Heart left ventricle (tissue), 13 donors: ENCODE measurements around the gene RUNX1.
"Not testable (repeated sequence)": the region's sequence is repeated elsewhere in the genome, so short reads cannot be mapped to it uniquely, and the experiment has no call there.

Experiments used
- POLR2A ChIP-seq, 2 donors: fragments of 450-650 bp; IDR thresholded peaks; one replicate each; pipeline ENCODE4 v1.6.1; 2017; ENCODE audit warnings: antibody characterized with exemption in 2 of 2, mild to moderate bottlenecking in 2 of 2, moderate library complexity in 2 of 2
- TF ChIP-seq, protein P1 (sequence below), 12 donors: fragments of 200-600 bp; sonication (generic) in 4 of 12; IDR thresholded peaks; one replicate each; pipeline versions ENCODE4 v1.5.0 to v1.8.0; 2018 to 2022; ENCODE audit warnings: antibody characterized with exemption in 12 of 12, mild to moderate bottlenecking in 5 of 12
- donor health status: ischemic (EF 13 %, LVEDD 7.1; RV severe dilation, severe dysfunction).
- donor health status: DM: no; HTN: yes; CAD: no.
- donor health status: DM: no; HTN: no; CAD: no.
- donor health status: ischemic (EF 25% LVEDD 6.9; RV normal size, moderate dysfunction).
- donor health status: ischemic (EF 25% LVEDD 5.7; RV mildly dilated, moderate dysfunction).
- donor health status: ischemic (EF 35%, LVEDD 5.7; RV mildly dilated, moderate dysfunction).
- donor health status: nonischemic (EF 11% LVEDD 7.7; RV severe dilation, severe dysfunction).
- donor health status: DM: yes; HTN: yes; CAD: no.
- donor health status: PGD.
- donor health status: ischemic (EF 29% LVEDD 5.4; RV normal size, mild dysfunction).
- donor health status: nonischemic (EF 23%, LVEDD 6.1; RV moderate dilation, normal function).

DNA sequence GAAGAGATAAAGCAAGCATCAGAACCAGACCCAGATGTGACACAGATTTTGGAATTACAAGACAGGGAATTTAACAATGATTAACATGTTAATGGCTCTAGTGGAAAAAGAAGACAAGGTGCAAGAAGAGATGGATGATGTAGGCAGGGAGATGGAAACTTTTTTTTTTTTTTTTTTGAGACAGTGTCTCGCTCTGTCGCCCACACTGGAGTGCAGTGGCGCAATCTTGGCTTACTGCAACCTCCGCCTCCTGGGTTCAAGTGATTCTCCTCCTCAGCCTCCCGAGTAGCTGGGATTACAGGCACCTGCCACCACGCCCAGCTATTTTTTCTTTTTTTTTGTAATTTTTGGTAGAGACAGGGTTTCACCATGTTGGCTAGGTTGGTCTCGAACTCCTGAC lies 244.5 kb downstream of the RUNX1 start:
- TF ChIP-seq POLR2A (IDR thresholded peaks at IDR 0.05), result not testable (repeated sequence)
- TF ChIP-seq, protein P1, sequence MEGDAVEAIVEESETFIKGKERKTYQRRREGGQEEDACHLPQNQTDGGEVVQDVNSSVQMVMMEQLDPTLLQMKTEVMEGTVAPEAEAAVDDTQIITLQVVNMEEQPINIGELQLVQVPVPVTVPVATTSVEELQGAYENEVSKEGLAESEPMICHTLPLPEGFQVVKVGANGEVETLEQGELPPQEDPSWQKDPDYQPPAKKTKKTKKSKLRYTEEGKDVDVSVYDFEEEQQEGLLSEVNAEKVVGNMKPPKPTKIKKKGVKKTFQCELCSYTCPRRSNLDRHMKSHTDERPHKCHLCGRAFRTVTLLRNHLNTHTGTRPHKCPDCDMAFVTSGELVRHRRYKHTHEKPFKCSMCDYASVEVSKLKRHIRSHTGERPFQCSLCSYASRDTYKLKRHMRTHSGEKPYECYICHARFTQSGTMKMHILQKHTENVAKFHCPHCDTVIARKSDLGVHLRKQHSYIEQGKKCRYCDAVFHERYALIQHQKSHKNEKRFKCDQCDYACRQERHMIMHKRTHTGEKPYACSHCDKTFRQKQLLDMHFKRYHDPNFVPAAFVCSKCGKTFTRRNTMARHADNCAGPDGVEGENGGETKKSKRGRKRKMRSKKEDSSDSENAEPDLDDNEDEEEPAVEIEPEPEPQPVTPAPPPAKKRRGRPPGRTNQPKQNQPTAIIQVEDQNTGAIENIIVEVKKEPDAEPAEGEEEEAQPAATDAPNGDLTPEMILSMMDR (IDR thresholded peaks at IDR 0.05), result not testable (repeated sequence)
